Erythroblast (primary cell): ENCODE data around the gene PIGO.

ENCODE experiments used
- GATA1 ChIP-seq: IDR thresholded peaks from 2 replicates; pipeline ENCODE4 v1.6.1; 2011; ENCODE audit warnings: low read depth, mild to moderate bottlenecking, control low read depth, low read length, moderate library complexity
- POLR2A ChIP-seq: IDR thresholded peaks from 2 replicates; pipeline ENCODE4 v1.6.1; 2011; ENCODE audit warnings: mild to moderate bottlenecking, low read length

GRCh38 chr9:35116898-35117551 is 20.6 kb upstream of the PIGO start:
- TF ChIP-seq POLR2A (no peak), GATA1 (no peak)
